ENCODE data around the gene ENDOU. TPM values are rescaled to one million over a fixed set of nuclear protein-coding genes. Genes with fewer than 3 reads are reported as not detected.
A peak's percentile ranks its signal among the peaks of the same experiment; 100 is the strongest.

The ENDOU gene
- polyA plus RNA-seq, 1 of the 3 experiments (the other 2 are of a cell fraction) = not detected

DNA sequence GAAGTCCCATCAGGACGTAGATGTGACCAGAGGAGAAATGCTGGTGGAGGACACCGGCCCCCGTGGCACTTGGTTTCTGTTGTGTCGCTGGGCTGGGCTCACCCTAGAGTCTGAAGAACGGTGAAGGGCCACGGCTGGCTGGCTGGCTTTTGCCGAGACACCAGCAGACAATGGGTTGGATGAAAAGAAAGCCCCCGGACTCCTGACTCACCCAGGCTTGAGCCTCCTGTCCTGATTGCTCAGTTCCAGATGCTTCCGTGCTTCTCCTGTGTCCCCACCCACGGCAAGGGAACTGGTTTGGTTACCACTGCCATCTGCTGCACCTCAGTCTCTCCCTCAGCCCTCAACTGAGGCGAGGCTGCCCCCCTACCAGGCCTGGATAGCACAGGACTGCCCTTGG lies 10.4 kb upstream of the ENDOU start:
- H3K9me3 ChIP-seq = no peaks in the 10 kb centered on the region
- H3K9me2 ChIP-seq = no peaks in the 10 kb centered on the region
- H3K4me1 ChIP-seq (ENCODE audit: control insufficient read depth in 1 of 2, insufficient read depth in 2 of 2, low read depth in 1 of 2, low read length in 1 of 2) = peaks cover 7 to 50% of the 10 kb centered on the region in 2 experiments; a peak in 2 of 4 replicates
- peak overlapping the region in 1 of 2 experiments; percentile 94; a peak in 1 of 4 replicates for H3K27ac ChIP-seq (ENCODE audit: low read depth in 2 of 2, low read length in 1 of 2)
- no peak overlapping the region for H3K9ac ChIP-seq
- CTCF ChIA-PET = interaction anchor here (1.5 to 43.0 kb wide), 9 partner anchors 9 to 454 kb away, joined by 3 to 1294 read pairs (median 20); partner anchors contain the start of genes ENDOU, RAPGEF3, RPAP3 and SLC48A1
- H3K4me2 ChIP-seq = no peak overlapping the region
- H4K20me1 ChIP-seq (ENCODE audit: insufficient read depth) = no peaks in the 10 kb centered on the region
- H3F3A ChIP-seq (replicated peaks; ENCODE audit: insufficient read depth) = no peaks in the 10 kb centered on the region
- no peak overlapping the region for H3K4me3 ChIP-seq (ENCODE audit: low read depth in 2 of 2, low read length in 1 of 2)
- no peak overlapping the region for H2AFZ ChIP-seq (ENCODE audit: low read depth)
- DNase-seq = no peak
- 80% methylated on average over 10 of the region's 11 CpGs for WGBS (ENCODE audit: low lambda C conversion rate)
- H3K36me3 ChIP-seq (replicated peaks in 1 of 2; ENCODE audit: control insufficient read depth in 1 of 2, insufficient read depth in 2 of 2, low read length in 1 of 2) = no peaks in the 10 kb centered on the region
- POLR2A ChIA-PET = interaction anchor here (1.2 to 1.9 kb wide), 2 partner anchors 34 to 53 kb away, joined by 3 to 7 read pairs; no protein-coding TSS in a partner anchor
- no peak for TF ChIP-seq MXI1 (IDR thresholded peaks at IDR 0.05; ENCODE audit: low read depth, low read length)
- no peak for TF ChIP-seq FOXM1 (IDR thresholded peaks at IDR 0.05; ENCODE audit: low read depth)
- TF ChIP-seq, protein P1, sequence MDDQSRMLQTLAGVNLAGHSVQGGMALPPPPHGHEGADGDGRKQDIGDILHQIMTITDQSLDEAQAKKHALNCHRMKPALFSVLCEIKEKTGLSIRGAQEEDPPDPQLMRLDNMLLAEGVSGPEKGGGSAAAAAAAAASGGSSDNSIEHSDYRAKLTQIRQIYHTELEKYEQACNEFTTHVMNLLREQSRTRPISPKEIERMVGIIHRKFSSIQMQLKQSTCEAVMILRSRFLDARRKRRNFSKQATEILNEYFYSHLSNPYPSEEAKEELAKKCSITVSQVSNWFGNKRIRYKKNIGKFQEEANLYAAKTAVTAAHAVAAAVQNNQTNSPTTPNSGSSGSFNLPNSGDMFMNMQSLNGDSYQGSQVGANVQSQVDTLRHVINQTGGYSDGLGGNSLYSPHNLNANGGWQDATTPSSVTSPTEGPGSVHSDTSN (IDR thresholded peaks at IDR 0.05) = no peak
- no peak for TF ChIP-seq RCOR1 (IDR thresholded peaks at IDR 0.05; ENCODE audit: low read length)
- TF ChIP-seq, protein P2, sequence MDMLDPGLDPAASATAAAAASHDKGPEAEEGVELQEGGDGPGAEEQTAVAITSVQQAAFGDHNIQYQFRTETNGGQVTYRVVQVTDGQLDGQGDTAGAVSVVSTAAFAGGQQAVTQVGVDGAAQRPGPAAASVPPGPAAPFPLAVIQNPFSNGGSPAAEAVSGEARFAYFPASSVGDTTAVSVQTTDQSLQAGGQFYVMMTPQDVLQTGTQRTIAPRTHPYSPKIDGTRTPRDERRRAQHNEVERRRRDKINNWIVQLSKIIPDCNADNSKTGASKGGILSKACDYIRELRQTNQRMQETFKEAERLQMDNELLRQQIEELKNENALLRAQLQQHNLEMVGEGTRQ (IDR thresholded peaks at IDR 0.05; ENCODE audit: borderline replicate concordance, low read depth, low read length) = no peak
- no peak for TF ChIP-seq EZH2phosphoT487 (IDR thresholded peaks at IDR 0.05; ENCODE audit: borderline replicate concordance, low read depth)
- no peak for TF ChIP-seq SIN3A (IDR thresholded peaks at IDR 0.05; ENCODE audit: borderline replicate concordance, low read depth, low read length)
- TF ChIP-seq, protein P3, sequence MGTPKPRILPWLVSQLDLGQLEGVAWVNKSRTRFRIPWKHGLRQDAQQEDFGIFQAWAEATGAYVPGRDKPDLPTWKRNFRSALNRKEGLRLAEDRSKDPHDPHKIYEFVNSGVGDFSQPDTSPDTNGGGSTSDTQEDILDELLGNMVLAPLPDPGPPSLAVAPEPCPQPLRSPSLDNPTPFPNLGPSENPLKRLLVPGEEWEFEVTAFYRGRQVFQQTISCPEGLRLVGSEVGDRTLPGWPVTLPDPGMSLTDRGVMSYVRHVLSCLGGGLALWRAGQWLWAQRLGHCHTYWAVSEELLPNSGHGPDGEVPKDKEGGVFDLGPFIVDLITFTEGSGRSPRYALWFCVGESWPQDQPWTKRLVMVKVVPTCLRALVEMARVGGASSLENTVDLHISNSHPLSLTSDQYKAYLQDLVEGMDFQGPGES (IDR thresholded peaks at IDR 0.05; ENCODE audit: low read depth, low read length) = no peak
- TF ChIP-seq NFIC (IDR thresholded peaks at IDR 0.05; ENCODE audit: borderline replicate concordance) = no peak
- TF ChIP-seq YY1 (IDR thresholded peaks at IDR 0.05; ENCODE audit: low read depth) = no peak
- TF ChIP-seq, protein P4, sequence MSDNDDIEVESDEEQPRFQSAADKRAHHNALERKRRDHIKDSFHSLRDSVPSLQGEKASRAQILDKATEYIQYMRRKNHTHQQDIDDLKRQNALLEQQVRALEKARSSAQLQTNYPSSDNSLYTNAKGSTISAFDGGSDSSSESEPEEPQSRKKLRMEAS (IDR thresholded peaks at IDR 0.05; ENCODE audit: low read depth) = no peak
- no peak for TF ChIP-seq FOSL2 (IDR thresholded peaks at IDR 0.05; ENCODE audit: borderline replicate concordance, low read depth)
- H3K79me2 ChIP-seq (ENCODE audit: insufficient read depth) = no peaks in the 10 kb centered on the region
- H3K27me3 ChIP-seq (ENCODE audit: insufficient read depth) = no peaks in the 10 kb centered on the region
